ENCODE data around the gene RFFL. TPM values are rescaled to one million over a fixed set of nuclear protein-coding genes. Genes with fewer than 3 reads are reported as not detected.

RFFL gene
- total RNA-seq, 2 donors from 2014 or later, result 33.8 to 56.6 TPM

DNA sequence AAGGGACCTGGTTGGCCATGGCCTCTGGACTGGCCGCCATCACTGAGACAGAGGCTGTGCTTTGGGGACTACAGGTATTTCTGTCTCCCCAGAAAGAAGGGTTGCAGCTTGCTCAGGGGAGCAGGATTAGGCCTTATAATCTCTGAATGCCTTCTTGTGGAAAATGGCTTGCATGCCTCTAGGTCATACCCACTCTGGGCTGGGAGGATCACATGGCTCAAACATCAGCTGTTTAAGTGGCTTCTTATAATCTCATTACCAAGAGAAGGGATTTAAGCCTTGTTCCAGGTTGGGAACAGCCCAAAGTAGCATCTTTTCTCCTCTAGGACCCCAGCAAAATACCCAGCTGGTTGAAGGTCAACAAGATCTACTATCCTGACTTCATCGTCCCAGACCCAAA lies 64.1 kb downstream of the RFFL start:
- H3K27me3 ChIP-seq (ENCODE audit: control insufficient read depth, insufficient read depth, low read length, poor library complexity, severe bottlenecking), result no peaks in the 10 kb centered on the region
- Mint-ChIP-seq H3K9me3 (no peaks in the 10 kb centered on the region), H3K27me3 (ENCODE audit: insufficient read depth) (no peaks in the 10 kb centered on the region), H3K4me1 (no peaks in the 10 kb centered on the region), H3K4me3 (no peak overlapping the region), H3K36me3 (ENCODE audit: low read depth) (peaks cover 88% of the 10 kb centered on the region), H3K27ac (no peak overlapping the region)
- 97 to 100% methylated on average over 1 to 2 of the region's 2 CpGs for WGBS, 2 experiments (ENCODE audit: insufficient coverage in 1 of 2, insufficient read length in 1 of 2)
- H3K4me3 ChIP-seq (ENCODE audit: low read length), result no peak overlapping the region
- H3K4me1 ChIP-seq (ENCODE audit: control insufficient read depth, insufficient read depth, low read length), result no peaks in the 10 kb centered on the region
- H3K36me3 ChIP-seq (ENCODE audit: control insufficient read depth, insufficient read depth, low read length), result peaks cover 88% of the 10 kb centered on the region
- TF ChIP-seq, protein P1, sequence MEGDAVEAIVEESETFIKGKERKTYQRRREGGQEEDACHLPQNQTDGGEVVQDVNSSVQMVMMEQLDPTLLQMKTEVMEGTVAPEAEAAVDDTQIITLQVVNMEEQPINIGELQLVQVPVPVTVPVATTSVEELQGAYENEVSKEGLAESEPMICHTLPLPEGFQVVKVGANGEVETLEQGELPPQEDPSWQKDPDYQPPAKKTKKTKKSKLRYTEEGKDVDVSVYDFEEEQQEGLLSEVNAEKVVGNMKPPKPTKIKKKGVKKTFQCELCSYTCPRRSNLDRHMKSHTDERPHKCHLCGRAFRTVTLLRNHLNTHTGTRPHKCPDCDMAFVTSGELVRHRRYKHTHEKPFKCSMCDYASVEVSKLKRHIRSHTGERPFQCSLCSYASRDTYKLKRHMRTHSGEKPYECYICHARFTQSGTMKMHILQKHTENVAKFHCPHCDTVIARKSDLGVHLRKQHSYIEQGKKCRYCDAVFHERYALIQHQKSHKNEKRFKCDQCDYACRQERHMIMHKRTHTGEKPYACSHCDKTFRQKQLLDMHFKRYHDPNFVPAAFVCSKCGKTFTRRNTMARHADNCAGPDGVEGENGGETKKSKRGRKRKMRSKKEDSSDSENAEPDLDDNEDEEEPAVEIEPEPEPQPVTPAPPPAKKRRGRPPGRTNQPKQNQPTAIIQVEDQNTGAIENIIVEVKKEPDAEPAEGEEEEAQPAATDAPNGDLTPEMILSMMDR (conservative IDR thresholded peaks at IDR 0.05), result no peak
- no peak for DNase-seq
- no peak overlapping the region for H3K27ac ChIP-seq (ENCODE audit: low read depth, low read length)
- H3K9ac ChIP-seq (ENCODE audit: extremely low read depth, low read length, poor library complexity, severe bottlenecking), result no peak overlapping the region
- no peaks in the 10 kb centered on the region for H3K9me3 ChIP-seq (ENCODE audit: control insufficient read depth, low read length)

DNA sequence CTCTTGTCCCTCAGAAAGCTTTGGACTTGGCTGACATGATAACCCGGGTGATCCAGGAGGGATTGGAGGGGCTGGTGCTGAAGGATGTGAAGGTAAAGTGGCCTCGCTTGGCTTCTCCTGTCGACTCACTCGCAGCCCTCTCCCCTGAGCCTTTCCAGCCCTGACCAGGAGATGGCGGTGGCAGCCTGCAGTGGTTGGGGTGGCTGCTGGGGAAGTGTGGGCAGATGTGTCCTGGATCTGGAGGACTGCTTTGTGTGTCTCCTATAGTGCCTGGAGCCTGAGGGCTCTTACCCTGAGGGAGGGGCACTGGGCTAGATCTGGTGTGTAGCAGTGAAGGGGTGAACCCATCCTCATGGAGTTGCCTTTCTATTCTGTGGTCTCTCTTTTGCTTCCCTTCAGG lies 65.3 kb downstream of the RFFL start:
- Histone ChIP-seq H3K9ac (ENCODE audit: extremely low read depth, low read length, poor library complexity, severe bottlenecking) (no peak overlapping the region), H3K9me3 (ENCODE audit: control insufficient read depth, low read length) (no peaks in the 10 kb centered on the region), H3K36me3 (ENCODE audit: control insufficient read depth, insufficient read depth, low read length) (peaks cover 97% of the 10 kb centered on the region), H3K4me3 (ENCODE audit: low read length) (no peak overlapping the region), H3K4me1 (ENCODE audit: control insufficient read depth, insufficient read depth, low read length) (no peaks in the 10 kb centered on the region), H3K27ac (ENCODE audit: low read depth, low read length) (no peak overlapping the region), H3K27me3 (ENCODE audit: control insufficient read depth, insufficient read depth, low read length, poor library complexity, severe bottlenecking) (no peaks in the 10 kb centered on the region)
- H3K4me1 Mint-ChIP-seq, result no peaks in the 10 kb centered on the region
- TF ChIP-seq, protein P1 (conservative IDR thresholded peaks at IDR 0.05), result peak; percentile 92
- H3K4me3 Mint-ChIP-seq, result no peak overlapping the region
- peak overlapping the region; percentile 75 for H3K27ac Mint-ChIP-seq
- no peaks in the 10 kb centered on the region for H3K27me3 Mint-ChIP-seq (ENCODE audit: insufficient read depth)
- DNase-seq, result peak; percentile 98
- 56 to 68% methylated on average over 3 to 5 of the region's 5 CpGs for WGBS, 2 experiments (ENCODE audit: insufficient coverage in 1 of 2, insufficient read length in 1 of 2)
- H3K36me3 Mint-ChIP-seq (ENCODE audit: low read depth), result peaks cover 88% of the 10 kb centered on the region
- no peaks in the 10 kb centered on the region for H3K9me3 Mint-ChIP-seq

DNA sequence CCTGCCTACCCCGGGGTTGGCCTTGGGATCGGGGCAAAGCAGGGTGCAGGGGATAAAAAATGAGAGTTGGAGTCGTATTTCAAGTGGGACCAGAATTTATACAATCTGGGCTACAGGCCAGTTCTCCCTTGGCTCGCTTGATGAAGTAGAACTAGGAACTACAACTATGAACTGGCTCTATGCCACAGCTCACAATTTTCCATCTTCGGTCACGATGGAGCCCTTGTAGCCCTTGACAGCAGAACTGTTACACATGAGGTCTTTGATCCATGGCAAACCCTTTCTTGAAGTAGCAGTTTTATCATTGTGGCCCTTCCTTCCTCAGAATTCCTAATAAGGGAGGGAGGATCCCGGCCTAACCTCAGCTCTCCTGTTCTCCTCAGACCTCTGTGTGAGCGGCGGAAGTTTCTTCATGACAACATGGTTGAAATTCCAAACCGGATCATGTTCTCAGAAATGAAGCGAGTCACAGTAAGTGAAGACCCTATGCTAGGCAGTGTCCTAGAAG lies 66.1 kb downstream of the RFFL start:
- Mint-ChIP-seq H3K4me1 (no peaks in the 10 kb centered on the region), H3K36me3 (ENCODE audit: low read depth) (peaks cover 90% of the 10 kb centered on the region), H3K27ac (no peak overlapping the region), H3K9me3 (no peaks in the 10 kb centered on the region), H3K27me3 (ENCODE audit: insufficient read depth) (no peaks in the 10 kb centered on the region), H3K4me3 (no peak overlapping the region)
- no peaks in the 10 kb centered on the region for H3K4me1 ChIP-seq (ENCODE audit: control insufficient read depth, insufficient read depth, low read length)
- H3K9ac ChIP-seq (ENCODE audit: extremely low read depth, low read length, poor library complexity, severe bottlenecking), result no peak overlapping the region
- H3K27ac ChIP-seq (ENCODE audit: low read depth, low read length), result no peak overlapping the region
- H3K27me3 ChIP-seq (ENCODE audit: control insufficient read depth, insufficient read depth, low read length, poor library complexity, severe bottlenecking), result no peaks in the 10 kb centered on the region
- WGBS, 2 experiments (ENCODE audit: insufficient coverage in 1 of 2, insufficient read length in 1 of 2), result 92 to 98% methylated on average over 9 to 11 of the region's 11 CpGs
- H3K9me3 ChIP-seq (ENCODE audit: control insufficient read depth, low read length), result no peaks in the 10 kb centered on the region
- peaks cover 97% of the 10 kb centered on the region for H3K36me3 ChIP-seq (ENCODE audit: control insufficient read depth, insufficient read depth, low read length)
- no peak for DNase-seq
- TF ChIP-seq, protein P1 (conservative IDR thresholded peaks at IDR 0.05), result no peak
- no peak overlapping the region for H3K4me3 ChIP-seq (ENCODE audit: low read length)
